Activated CD8-positive, alpha-beta memory T cell treated with anti-CD3 and anti-CD28 coated beads for 48 hours (primary cell): ENCODE measurements around the gene TIMM22.
"Not testable (repeated sequence)": the region's sequence is repeated elsewhere in the genome, so short reads cannot be mapped to it uniquely, and the experiment has no call there.

Source experiments
- DNase-seq, 3 experiments: peaks; one replicate each; pipeline ENCODE4 v3.0.0-alpha.2; 2020; ENCODE audit warnings: low read depth in 2 of 3, low spot score in 2 of 3

Gene TIMM22

DNA sequence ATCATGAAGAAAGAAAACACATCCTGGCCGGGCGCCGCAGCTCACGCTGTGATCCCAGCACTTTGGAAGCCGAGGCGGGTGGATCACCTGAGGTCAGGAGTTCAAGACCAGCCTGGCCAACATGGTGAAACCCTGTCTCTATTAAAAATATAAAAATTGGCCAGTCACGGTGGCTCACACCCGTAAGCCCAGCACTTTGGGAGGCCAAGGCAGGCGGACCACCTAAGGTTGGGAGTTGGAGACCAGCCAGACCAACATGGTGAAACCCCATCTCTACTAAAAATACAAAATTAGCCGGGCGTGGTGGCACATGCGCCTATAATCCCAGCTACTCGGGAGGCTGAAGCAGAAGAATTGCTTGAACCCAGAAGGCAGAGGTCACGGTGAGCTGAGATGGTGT is 25.1 kb upstream of the TIMM22 start:
- not testable (repeated sequence) for DNase-seq

DNA sequence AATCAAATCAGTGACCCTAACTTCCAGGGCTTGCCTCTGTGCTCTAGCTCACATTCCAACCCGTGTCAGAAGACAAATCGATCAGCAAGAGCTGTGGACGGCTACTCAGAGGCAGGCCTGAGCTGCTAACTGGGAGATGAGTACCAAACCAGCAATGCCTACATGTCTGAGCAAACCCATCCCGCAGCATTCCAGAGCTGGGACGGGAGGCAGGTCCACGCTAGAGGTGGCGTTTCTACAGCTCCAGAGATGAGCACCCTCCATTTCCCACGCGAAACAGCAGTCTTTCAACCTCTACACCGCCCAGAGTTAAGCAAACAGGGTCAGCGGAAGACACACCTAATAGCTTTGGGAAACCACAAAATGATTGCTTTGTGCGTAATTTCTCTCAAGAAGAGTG is 23.9 kb upstream of the TIMM22 start:
- no peak for DNase-seq

DNA sequence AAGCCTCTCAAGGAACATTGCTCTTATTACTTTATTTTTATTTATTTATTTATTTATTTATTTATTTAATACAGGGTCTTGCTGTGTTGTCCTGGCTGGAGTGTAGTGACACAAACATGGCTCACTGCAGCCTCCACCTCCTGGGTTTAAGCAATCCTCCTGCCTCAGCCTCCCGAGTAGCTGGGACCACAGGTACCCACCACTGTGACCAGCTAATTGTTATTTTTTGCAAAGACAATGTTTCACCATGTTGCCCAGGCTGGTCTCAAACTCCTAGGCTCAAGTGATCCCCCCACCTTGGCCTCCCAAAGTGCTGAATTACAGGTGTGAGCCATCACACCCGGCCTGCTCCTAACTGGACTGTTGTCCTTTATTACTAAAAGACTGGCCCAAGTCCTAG is 22.2 kb upstream of the TIMM22 start:
- DNase-seq, result not testable (repeated sequence)

DNA sequence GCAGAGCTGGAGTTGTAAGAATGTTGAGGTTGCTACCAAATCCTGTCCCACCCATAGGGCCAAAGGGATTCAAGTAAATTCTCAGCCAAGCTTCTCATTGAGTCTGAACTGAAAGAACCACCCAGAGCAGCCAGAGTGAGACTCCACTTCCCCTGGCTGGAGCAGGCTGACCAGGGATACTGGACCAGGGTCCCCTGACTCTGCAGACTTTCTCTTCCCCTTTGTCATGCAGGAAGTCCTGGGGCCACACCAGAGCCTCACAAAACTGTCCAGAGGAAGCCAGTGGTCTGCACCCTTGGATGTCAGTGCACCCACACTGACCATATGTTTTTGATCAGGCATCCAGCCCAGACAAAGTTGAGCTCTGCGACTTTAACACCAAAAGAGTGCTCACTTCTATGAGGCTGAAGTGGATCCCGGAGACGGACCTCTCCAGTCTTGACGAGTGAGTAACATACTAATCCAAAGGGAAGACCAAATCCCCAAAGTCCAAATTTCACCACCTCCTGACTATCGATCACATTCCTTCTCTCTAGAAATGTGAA is 21.5 kb upstream of the TIMM22 start:
- DNase-seq, result no peak

DNA sequence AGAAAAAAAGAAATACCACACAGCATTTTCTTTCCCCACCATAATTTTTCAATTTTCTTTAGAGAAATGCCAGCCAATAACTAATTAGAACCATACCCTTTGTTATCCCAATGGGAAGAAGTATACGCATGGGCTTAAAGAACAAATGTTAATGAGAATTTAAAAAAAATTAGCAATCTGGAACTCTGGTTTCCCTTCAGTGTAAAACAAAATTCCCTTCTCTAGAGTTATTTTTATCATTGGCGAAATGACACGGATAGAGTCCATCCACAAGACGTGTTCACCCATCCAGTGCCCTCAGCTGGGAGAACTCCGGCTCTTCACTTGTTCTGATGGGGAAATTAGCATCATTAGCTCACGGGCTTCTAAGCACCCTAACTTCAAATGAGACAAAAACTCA is 20.6 kb upstream of the TIMM22 start:
- no peak for DNase-seq

DNA sequence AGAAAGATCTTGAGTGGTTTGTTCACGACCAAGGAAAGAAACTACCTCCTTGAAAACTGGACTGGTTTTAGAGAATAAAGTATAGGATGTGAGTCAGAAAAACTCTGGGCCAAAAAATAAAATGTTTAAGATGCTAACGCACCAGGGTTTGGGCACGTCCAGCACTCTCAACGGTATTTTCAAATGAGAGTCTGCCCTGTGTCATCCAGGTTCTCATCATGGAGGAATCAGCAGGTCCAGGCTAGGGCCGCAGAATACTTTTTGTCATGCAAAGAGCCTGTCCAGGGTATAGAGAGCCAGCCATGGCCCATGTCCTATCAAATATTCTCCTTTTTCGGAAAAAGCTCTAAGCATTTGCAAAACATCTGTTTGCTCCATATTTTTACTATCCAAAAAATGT is 19.8 kb upstream of the TIMM22 start:
- DNase-seq, result no peak

DNA sequence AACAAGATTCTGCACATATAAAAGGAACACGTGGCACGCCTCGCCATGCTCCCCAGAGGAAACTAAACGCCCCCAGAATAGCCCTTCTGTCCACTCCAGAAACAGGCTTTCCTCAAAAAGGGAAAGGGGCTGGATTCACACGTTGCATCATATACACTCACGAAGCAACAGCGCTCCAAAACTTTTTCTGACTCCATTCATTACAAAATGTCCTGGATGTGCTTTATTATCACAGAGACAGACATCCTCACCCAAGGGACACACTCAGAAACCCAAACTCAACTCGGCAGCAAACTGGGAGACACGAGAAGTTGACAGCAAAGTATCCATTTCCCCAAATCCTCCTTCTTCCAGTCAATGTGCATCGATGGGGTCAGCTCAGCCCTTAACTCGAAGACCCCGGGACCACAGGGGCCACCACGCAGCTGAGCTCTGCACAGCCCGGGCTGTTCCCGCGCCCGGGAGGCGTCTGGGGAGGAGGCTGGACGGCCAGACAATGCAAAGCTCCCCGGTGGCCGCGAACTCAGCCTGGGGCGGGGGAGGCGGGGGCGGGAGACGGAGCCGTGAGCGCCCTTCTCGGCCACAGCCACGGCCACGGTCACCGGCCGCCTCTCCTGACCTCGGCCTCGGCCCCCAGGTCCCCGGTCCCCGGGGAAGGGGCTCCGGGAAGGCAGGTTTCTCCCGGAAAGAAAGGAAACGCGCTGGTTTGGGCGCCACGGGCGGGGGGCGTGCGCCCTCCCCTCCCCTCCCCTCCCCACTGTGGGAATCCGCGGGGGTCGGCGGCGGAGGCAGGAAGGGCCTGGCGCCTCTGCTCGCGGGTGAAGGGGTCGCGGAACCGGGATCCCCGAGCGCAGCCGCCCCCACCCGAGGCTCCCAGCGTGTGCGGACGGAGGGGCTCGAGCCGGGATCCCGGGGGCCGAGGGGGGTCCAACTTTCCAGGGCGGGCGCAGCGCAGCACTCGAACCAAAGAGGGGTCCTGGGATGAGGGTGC is 18.5 kb upstream of the TIMM22 start:
- DNase-seq, result no peak

DNA sequence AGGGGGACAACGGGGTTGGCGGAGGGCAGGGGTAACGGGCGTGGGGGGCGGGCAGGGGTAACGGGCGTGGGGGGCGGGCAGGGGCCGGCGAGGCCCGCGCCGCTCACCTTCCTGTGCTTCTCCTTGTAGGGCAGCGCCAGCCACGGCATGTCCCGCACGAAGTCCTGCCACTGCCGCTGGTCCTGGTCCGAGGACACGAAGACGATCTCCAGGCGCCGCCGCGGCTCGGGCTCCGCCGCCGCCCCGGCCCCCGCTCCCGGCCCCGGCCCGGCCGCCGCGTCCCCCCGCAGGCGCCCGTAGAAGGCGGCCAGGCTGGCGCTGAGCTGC is 17.8 kb upstream of the TIMM22 start:
- no peak for DNase-seq

DNA sequence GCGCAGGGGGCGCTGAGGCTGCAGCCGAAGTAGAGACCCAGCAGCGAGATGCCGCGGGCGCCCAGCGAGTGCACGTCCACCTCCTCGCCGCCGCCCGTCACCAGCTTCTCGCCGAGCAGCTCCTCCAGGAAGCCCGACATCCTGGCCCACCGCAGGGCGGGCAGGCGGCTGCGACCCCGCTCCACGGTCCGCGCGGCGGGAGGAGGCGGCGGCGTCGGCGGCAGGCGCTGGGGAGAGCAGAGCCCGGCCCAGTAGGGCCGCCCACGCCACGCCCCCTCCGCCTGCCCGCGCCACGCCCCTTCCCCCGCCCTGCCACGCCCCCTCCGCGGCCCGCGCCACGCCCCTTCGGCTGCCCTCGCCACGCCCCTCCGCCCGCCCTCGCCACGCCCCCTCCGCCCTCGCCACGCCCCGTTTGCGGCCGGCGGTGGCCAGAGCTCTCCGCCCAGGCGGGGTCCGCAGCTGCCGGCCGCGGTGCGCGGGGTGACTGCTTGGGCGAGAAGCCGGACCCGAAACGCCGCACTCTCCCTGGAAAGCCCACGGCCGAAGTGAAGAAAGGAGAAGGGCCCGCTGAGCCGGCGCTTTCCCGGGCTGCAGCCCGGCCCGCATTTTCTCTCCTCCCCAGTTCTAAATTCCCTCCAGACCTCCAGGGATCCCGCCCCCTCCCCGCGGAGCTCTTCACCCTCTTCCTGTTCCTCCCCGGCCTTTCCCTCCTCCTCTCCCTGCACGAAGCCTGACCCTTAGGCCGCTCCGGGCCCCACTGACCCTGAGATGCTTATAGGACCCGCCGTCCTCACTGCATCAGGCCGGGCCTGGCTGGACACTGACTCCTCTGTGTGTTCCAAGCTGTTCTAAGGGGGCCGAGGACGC is 17.2 kb upstream of the TIMM22 start, which contains the start of gene NXN:
Gene NXN (minus strand): TSS at position 238 of the 867 bp plus-strand sequence.
- DNase-seq, result peak; percentile 78 to 90 (median 85)

DNA sequence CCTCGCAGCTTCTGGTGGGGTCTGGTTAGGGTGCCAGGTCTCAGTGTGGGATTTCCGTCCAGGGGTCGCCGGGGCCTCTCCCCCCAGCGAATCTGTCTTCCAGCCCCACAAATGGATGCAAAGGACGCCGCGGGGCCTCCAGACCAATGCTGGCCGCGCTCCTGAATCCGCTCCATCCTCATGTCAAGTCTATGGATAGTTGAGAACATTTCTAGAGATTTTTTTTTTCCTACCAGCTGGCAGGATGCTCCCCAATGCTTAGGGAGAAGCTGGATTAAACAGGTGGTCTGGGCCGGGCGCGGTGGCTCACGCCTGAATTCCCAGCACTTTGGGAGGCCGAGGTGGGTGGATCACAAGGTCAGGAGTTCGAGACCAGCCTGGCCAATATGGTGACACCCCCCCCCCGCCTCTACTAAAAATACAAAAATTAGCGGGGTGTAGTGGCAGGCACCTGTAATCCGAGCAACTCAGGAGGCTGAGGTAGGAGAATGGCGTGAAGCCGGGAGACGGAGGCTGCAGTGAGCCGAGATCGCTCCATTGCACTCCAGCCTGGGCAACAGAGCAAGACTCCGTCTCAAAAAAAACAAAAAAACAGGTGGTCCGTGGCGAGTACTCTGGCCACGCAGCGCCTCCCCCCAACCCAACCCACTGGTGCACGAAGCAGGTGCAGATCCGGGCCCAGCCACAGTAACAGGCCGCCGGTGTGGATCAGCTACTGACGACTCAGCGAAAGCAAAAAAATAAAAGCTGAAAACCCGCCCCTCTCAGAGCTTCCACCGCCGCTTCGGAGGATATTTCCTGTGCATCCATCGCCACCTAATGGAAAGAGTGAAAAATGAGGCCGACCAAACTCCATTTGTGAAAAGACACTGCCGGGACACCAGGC is 16.3 kb upstream of the TIMM22 start:
- peak in 2 of 3 experiments; percentile 41 to 50 for DNase-seq

DNA sequence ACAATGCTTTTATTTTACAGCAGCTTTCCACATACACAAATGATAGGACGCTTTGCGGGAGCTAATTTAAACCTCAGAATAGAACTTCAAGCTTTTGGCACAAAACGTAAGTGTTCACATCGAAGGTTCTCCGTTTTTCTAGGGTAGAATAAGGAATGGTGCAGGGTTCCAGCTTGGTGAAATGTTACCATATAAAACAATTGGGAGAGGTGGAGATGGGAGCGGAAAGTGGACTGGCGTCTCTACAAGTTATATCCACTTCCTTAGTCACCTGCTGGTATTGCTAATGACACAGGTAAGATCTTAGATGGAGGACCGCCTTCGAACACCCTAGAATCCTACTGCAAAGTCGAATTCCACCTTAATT is 15.7 kb upstream of the TIMM22 start:
- no peak for DNase-seq

DNA sequence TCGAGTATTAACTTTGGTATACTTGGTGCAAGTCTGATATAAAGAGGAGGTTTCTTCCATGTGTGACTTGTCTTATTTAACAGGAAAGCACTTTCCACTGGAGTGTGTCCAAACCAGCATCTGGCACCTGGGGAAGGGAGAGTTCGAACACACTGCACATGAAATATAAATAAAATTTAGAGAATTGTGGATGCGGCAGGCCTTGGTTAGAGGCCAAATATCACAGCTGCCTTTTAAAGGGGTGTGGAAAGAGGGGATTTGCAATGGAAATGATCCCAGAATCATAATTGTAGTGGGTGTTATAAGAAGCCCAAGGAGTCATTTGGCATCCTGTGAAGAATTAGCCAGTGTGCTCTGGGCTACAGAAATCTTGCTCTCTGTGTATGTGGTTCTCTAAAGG is 13.0 kb upstream of the TIMM22 start:
- no peak for DNase-seq

DNA sequence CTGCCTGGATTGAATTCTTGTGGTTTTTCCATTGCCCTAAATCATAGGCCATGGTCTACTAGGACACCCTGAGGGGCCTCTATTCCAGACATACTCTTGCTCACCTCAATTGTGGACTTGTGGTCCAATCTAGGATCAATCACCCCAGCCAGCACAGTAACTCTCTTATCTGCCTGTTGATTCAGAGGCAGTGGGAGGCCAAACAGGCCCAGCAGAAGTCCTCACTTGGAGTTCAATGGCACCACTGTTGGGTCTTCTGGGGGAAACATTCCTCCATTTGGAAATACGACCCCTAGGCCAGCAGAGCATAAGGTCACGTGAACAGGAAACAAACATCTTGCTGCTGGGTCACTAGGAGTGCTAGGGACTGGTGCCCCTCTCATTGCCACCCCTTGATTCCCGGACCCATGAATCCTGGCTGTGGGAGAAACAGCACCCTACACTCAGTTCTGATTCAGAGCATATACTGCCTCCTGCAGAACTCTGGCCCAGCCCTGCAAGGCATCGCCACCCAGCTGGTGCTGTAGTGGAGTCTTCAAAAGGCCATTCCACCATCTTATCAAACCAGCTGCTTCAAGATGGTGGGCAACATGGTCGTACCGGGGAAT is 10.5 kb upstream of the TIMM22 start:
- no peak for DNase-seq

DNA sequence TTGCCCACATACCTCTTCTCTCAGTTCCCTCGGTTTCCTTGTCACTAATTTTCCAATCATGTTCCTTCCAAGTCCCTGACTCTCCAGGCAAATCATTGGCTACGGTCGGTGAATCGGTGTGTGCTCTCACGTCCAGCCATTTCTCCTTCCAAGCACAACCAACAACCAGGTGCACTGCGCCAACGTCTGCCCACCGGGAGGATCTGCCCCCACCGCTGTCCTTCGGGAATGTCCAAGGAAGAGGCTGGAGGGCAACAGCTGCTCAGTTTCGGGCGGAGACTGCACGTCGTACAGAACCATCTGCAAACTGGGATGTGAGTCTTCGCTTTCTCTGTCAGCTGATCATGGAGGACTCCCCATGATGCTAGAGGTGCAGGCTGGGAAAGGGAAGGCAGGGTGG is 9.0 kb upstream of the TIMM22 start:
- DNase-seq, result no peak

DNA sequence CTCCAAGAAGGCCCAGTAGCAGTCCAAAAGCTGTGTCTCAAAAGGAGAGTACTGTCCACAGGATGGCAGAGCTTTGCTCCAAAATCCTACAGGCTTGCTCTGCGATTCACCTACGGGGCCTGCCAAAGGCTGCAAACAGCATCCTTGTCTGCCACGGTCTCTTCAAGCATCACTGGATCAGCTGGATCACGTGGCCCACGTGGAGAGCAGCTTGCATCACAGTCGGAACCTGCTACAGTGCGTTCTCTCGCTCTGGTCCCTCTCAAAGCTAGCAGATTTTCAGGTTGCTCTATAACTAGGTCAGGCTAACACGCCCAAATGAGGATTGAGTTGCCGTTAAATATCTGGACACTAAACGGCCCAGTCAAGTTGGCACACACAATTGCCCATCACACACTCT is 8.4 kb upstream of the TIMM22 start:
- DNase-seq, result no peak

DNA sequence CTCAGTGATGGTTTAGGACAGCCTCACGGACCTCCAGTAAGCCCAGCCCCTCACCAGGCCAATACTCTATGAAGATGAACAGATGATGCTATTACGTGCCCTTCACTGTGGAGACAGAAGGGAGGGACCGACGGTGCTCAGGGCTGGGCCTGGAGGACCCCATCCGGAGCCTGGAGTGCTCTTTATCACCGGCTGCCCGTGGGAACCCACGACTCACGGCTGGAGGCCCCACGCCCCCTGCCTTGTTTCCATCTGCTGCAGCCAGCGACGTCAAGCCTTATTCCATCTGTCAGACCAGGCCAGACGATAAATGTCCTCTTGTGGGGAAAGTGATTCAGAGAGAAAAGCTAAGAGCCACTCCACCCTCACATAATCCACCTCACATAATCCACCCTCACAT is 4.0 kb upstream of the TIMM22 start:
- DNase-seq, result no peak

DNA sequence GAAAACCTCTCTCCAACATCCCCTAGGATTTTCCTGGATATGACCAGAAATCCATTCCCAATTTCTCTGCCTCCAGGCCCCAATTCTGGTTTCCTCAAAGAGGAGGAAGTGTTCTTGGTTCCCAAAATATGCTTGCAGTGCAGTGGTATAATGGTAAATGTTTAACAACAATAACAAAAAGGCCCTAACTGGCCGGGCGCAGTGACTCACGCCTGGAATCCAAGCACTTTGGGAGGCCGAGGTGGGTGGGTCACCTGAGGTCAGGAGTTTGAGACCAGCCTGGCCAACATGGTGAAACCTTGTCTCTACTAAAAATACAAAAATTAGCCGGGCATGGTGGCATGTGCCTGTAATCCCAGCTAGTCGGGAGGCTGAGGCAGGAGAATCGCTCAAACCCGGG is 1.6 kb upstream of the TIMM22 start:
- DNase-seq, result not testable (repeated sequence)

DNA sequence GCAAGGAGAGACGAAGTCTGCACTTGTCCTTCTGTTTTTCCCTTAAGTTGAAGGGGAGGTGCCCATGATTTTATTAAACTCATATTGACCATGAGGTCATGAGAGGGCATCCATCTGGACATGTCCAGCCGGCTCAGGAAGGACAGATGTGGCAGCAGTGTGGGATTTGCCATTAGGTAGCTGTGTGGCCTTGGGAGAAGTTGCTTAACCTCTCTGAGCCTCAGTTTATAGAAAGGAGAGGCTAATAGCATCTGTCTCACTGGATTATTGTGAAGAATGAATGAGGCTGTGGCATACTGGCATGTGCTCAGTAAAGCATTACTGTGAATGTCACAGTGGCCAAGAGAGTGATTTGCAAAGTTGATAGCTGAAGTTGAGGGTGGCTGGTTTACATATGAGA is 1.2 kb downstream of the TIMM22 start:
- no peak for DNase-seq

DNA sequence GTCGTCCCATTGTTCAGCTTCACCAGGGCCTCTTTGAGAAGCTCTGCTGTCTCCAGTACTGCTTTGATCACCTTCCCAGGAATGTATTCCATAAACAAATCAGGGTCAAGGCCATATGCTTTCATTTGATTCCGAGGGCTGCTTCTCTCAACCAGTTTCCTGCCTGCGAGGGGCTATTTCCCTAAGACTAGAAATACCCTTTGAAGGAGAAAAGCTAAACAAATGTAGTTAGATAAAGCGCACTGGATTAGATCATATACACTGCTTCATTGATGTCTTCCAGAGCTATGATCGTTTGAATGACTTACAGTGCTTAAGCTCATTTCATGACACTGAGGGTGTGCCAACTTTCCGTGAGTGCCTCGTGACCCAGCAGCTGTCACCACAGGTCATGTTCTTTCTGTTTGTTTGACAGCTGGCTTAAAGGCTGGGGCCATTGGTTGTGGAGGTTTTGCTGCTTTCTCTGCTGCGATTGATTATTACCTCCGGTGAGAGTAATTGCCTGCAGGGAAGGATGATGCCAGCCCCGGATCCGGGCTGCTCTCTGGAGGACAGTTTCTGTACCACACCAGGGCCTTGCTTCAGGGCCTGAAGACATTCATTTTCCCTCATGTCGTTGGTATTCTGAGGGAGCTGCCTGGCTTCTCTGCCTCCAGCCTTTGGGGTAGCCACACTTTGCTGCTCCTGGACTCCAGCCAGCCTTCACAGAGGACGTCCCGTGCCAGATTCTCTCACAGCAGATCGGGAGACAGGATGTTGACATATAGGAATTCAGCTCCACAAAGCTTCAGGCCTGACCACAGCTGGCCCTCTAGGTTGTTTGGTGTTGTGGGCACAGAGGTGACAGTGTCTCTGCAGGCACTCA is 3.9 kb downstream of the TIMM22 start:
- DNase-seq, result no peak
